Nephron (organoid): ENCODE measurements around the gene CYP27C1.
A peak's percentile ranks its signal among the peaks of the same experiment; 100 is the strongest.
"Not testable (repeated sequence)": the region's sequence is repeated elsewhere in the genome, so short reads cannot be mapped to it uniquely, and the experiment has no call there.

ENCODE experiments used
- H3K27ac Mint-ChIP-seq, 3 experiments: 2 replicates each; pipeline ENCODE4 v1.8.0; 2020; ENCODE audit warnings: mixed read lengths in 3 of 3, mild to moderate bottlenecking in 2 of 3, moderate library complexity in 1 of 3
- H3K27me3 Mint-ChIP-seq: 2 replicates; pipeline ENCODE4 v1.8.0; 2021; ENCODE audit warnings: low read depth, mild to moderate bottlenecking, moderate library complexity, mixed read lengths
- H3K36me3 Mint-ChIP-seq: 2 replicates; pipeline ENCODE4 v1.8.0; 2020; ENCODE audit warnings: low read depth, mixed read lengths
- H3K4me1 Mint-ChIP-seq: 2 replicates; pipeline ENCODE4 v1.8.0; 2020; ENCODE audit warnings: mixed read lengths
- H3K4me3 Mint-ChIP-seq, 3 experiments: 2 replicates each; pipeline ENCODE4 v1.8.0; 2020; ENCODE audit warnings: mild to moderate bottlenecking in 3 of 3, mixed read lengths in 3 of 3, moderate library complexity in 2 of 3
- H3K9me3 Mint-ChIP-seq: 2 replicates; pipeline ENCODE4 v1.8.0; 2020; ENCODE audit warnings: mixed read lengths
- CTCF ChIP-seq, 3 experiments: fragments of 200-600 bp; sonication (generic); IDR thresholded peaks; one replicate each; pipeline ENCODE4 v1.5.0; 2021; ENCODE audit warnings: antibody characterized with exemption in 3 of 3; ENCODE audit not compliant: unreplicated experiment in 3 of 3

The CYP27C1 gene

GRCh38 chr2:127255721-127256120, 35.6 kb upstream of the CYP27C1 start:
- H3K27me3 Mint-ChIP-seq, result no peaks in the 10 kb centered on the region
- H3K4me3 Mint-ChIP-seq, result no peak overlapping the region
- peaks cover 54% of the 10 kb centered on the region for H3K36me3 Mint-ChIP-seq
- H3K9me3 Mint-ChIP-seq, result no peaks in the 10 kb centered on the region
- H3K27ac Mint-ChIP-seq, result peak overlapping the region; percentile 77 to 85 (median 84)
- TF ChIP-seq CTCF (IDR thresholded peaks at IDR 0.05; ENCODE audit: unreplicated experiment in 3 of 3), result no peak
- peaks cover 16% of the 10 kb centered on the region for H3K4me1 Mint-ChIP-seq

GRCh38 chr2:127255146-127255545, 35.0 kb upstream of the CYP27C1 start:
- TF ChIP-seq CTCF (IDR thresholded peaks at IDR 0.05; ENCODE audit: unreplicated experiment in 3 of 3), result no peak
- peak overlapping the region; percentile 77 to 85 (median 84) for H3K27ac Mint-ChIP-seq
- H3K9me3 Mint-ChIP-seq, result no peaks in the 10 kb centered on the region
- H3K4me1 Mint-ChIP-seq, result peaks cover 16% of the 10 kb centered on the region
- no peak overlapping the region for H3K4me3 Mint-ChIP-seq
- H3K36me3 Mint-ChIP-seq, result peaks cover 48% of the 10 kb centered on the region
- no peaks in the 10 kb centered on the region for H3K27me3 Mint-ChIP-seq

GRCh38 chr2:127254386-127254981, 34.4 kb upstream of the CYP27C1 start:
- Mint-ChIP-seq H3K27ac (peak overlapping the region; percentile 77 to 85 (median 78)), H3K27me3 (no peaks in the 10 kb centered on the region), H3K36me3 (peaks cover 43% of the 10 kb centered on the region), H3K4me1 (peaks cover 16% of the 10 kb centered on the region), H3K4me3 (no peak overlapping the region), H3K9me3 (no peaks in the 10 kb centered on the region)
- TF ChIP-seq CTCF (IDR thresholded peaks at IDR 0.05; ENCODE audit: unreplicated experiment in 3 of 3), result no peak

- not testable (repeated sequence) for H3K27ac Mint-ChIP-seq, H3K4me1 Mint-ChIP-seq, H3K36me3 Mint-ChIP-seq, H3K27me3 Mint-ChIP-seq, H3K4me3 Mint-ChIP-seq
- peaks cover 30% of the 10 kb centered on the region for H3K9me3 Mint-ChIP-seq
Observed at GRCh38 chr2:127241184-127241583, 21.1 kb upstream of the CYP27C1 start.

GRCh38 chr2:127239395-127239794, 19.3 kb upstream of the CYP27C1 start:
- no peak overlapping the region for H3K27ac Mint-ChIP-seq

GRCh38 chr2:127237768-127238167, 17.7 kb upstream of the CYP27C1 start:
- H3K4me3 Mint-ChIP-seq, H3K27ac Mint-ChIP-seq, H3K4me1 Mint-ChIP-seq, H3K27me3 Mint-ChIP-seq, H3K36me3 Mint-ChIP-seq: not testable (repeated sequence)
- H3K9me3 Mint-ChIP-seq, result peaks cover 36% of the 10 kb centered on the region

More at GRCh38 chr2:127239395-127239794, 19.3 kb upstream of the CYP27C1 start:
- H3K36me3 Mint-ChIP-seq, result peaks cover 5% of the 10 kb centered on the region
- no peak for TF ChIP-seq CTCF (IDR thresholded peaks at IDR 0.05; ENCODE audit: unreplicated experiment in 3 of 3)
- peaks cover 36% of the 10 kb centered on the region for H3K9me3 Mint-ChIP-seq
- H3K27me3 Mint-ChIP-seq, result no peaks in the 10 kb centered on the region
- H3K4me3 Mint-ChIP-seq, result no peak overlapping the region
- no peaks in the 10 kb centered on the region for H3K4me1 Mint-ChIP-seq

GRCh38 chr2:127235082-127235702, 15.1 kb upstream of the CYP27C1 start:
- H3K36me3 Mint-ChIP-seq, result peaks cover 5% of the 10 kb centered on the region
- peaks cover 4% of the 10 kb centered on the region for H3K27me3 Mint-ChIP-seq
- peaks cover 3% of the 10 kb centered on the region for H3K4me1 Mint-ChIP-seq
- H3K4me3 Mint-ChIP-seq, result no peak overlapping the region
- H3K9me3 Mint-ChIP-seq, result peaks cover 28% of the 10 kb centered on the region
- H3K27ac Mint-ChIP-seq, result no peak overlapping the region
- no peak for TF ChIP-seq CTCF (IDR thresholded peaks at IDR 0.05; ENCODE audit: unreplicated experiment in 3 of 3)
